IPS-18a (cell line): ENCODE results near the gene SMAD6.

Source experiments
- H3K27ac ChIP-seq: one replicate; pipeline ENCODE4 v1.5.1; 2013; ENCODE audit warnings: low read length
- H3K27me3 ChIP-seq: one replicate; pipeline ENCODE4 v1.6.1; 2013; ENCODE audit warnings: mild to moderate bottlenecking, low read length; ENCODE audit not compliant: control insufficient read depth, insufficient read depth
- H3K36me3 ChIP-seq: one replicate; pipeline ENCODE4 v1.6.1; 2013; ENCODE audit warnings: low read depth, low read length; ENCODE audit not compliant: control insufficient read depth
- H3K4me1 ChIP-seq: one replicate; pipeline ENCODE4 v1.6.1; 2013; ENCODE audit warnings: low read depth, low read length; ENCODE audit not compliant: control insufficient read depth
- H3K4me3 ChIP-seq: one replicate; pipeline ENCODE4 v1.5.1; 2013; ENCODE audit warnings: low read length
- H3K9ac ChIP-seq: one replicate; pipeline ENCODE4 v1.6.1; 2013; ENCODE audit warnings: mild to moderate bottlenecking, low read length, moderate library complexity
- H3K9me3 ChIP-seq: one replicate; pipeline ENCODE4 v1.6.1; 2013; ENCODE audit warnings: low read depth, low read length; ENCODE audit not compliant: control insufficient read depth

The SMAD6 gene

GRCh38 chr15:66659384-66659783 is 42.7 kb upstream of the SMAD6 start:
- Histone ChIP-seq H3K4me3 (no peak overlapping the region), H3K9ac (no peak overlapping the region), H3K27me3 (no peaks in the 10 kb centered on the region), H3K4me1 (peaks cover 25% of the 10 kb centered on the region), H3K9me3 (no peaks in the 10 kb centered on the region), H3K27ac (no peak overlapping the region), H3K36me3 (no peaks in the 10 kb centered on the region)

- Histone ChIP-seq H3K4me1 (peaks cover 13% of the 10 kb centered on the region), H3K36me3 (no peaks in the 10 kb centered on the region), H3K4me3 (no peak overlapping the region), H3K9me3 (no peaks in the 10 kb centered on the region), H3K9ac (no peak overlapping the region), H3K27ac (no peak overlapping the region), H3K27me3 (no peaks in the 10 kb centered on the region)
Measured at GRCh38 chr15:66661432-66662096, 40.5 kb upstream of the SMAD6 start.

- no peaks in the 10 kb centered on the region for H3K36me3 ChIP-seq
- H3K27me3 ChIP-seq, result no peaks in the 10 kb centered on the region
- no peak overlapping the region for H3K4me3 ChIP-seq
- no peak overlapping the region for H3K27ac ChIP-seq
- H3K9me3 ChIP-seq, result no peaks in the 10 kb centered on the region
- H3K4me1 ChIP-seq, result peaks cover 6% of the 10 kb centered on the region
- H3K9ac ChIP-seq, result no peak overlapping the region
Measured at GRCh38 chr15:66662522-66662921, 39.5 kb upstream of the SMAD6 start.

DNA sequence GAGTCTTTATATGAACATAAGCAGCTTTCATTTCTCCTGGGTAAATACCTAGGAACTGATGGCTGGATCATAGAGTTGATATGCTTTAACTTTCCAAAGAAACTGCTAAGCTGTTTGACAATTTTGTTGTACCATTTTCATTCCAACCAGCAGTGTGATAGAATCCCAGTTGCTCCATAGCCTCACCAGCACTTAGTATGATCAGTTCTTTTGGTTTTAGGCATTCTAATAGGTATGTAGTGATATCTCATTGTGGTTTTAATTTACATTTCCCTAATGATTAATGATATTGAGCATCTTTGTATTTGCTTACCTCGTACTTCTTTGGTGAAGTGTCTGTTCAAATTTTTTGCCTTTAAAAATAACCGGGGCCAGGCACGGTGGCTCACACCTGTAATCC is 38.4 kb upstream of the SMAD6 start:
- Histone ChIP-seq H3K9ac (no peak overlapping the region), H3K4me3 (no peak overlapping the region), H3K27ac (no peak overlapping the region), H3K27me3 (no peaks in the 10 kb centered on the region), H3K4me1 (no peaks in the 10 kb centered on the region), H3K9me3 (no peaks in the 10 kb centered on the region), H3K36me3 (no peaks in the 10 kb centered on the region)

DNA sequence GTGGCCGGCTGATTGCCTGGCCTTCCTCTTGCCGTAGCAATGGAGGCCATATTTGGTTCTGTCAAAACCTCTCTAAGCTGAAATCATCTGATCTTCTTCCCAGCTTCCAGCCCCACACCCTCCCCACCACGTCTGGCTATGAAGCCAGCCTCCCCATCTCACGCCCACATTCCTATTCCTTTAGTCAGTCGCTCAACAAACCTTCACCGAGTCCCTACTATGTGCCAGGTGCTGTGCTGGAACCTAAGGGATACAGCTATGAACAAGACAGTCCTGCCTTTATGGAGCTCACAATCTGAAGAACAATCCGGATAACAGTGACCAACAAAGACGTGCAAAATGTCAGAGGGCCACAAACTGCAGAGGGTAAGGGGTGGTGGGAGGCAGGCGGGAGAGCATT is 31.9 kb upstream of the SMAD6 start:
- H3K27ac ChIP-seq, result no peak overlapping the region
- H3K36me3 ChIP-seq, result no peaks in the 10 kb centered on the region
- H3K27me3 ChIP-seq, result no peaks in the 10 kb centered on the region
- no peaks in the 10 kb centered on the region for H3K9me3 ChIP-seq
- peaks cover 7% of the 10 kb centered on the region for H3K4me1 ChIP-seq
- no peak overlapping the region for H3K4me3 ChIP-seq
- no peak overlapping the region for H3K9ac ChIP-seq

DNA sequence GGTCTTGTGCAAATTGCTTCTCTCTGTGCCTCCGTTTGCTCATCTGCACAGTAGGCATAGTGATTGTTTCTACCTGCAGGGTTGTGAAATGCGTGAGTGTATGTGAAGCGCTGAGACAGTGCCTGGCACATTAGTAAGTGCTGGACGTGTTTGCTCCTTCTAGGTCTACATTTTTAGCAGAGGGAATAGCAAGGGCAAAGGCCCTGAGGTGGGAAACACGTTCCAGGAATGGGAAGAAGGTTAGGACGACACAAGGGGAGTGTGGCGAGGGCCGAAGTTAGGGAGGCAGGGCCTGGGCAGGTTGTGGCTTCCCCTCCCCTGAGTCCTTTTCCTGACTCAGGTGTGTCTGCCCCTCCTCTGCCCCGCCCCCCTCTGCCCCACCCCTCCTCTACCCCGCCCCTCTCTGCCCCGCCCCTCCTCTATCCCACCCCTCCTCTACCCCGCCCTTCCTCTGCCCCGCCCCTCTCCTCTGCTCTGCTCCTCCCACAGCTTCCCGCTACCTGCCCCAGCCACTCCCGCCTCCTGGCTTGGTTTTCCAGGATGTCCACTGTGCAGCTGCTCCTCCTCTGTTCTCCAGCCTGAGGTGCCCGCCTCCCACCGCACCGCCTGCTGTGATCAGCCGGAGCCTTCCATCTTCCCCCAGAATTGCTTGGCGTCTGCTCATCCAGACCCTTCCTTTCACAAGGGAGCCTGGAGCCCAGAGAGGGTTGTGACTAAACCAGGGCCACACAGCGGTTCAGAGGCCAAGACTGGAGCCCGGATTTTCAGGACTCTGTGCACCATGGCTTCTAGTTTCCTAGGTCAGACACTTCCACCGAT is 31.1 kb upstream of the SMAD6 start:
- H3K27ac ChIP-seq, result no peak overlapping the region
- peaks cover 7% of the 10 kb centered on the region for H3K4me1 ChIP-seq
- no peaks in the 10 kb centered on the region for H3K9me3 ChIP-seq
- H3K9ac ChIP-seq, result no peak overlapping the region
- H3K27me3 ChIP-seq, result no peaks in the 10 kb centered on the region
- no peak overlapping the region for H3K4me3 ChIP-seq
- no peaks in the 10 kb centered on the region for H3K36me3 ChIP-seq

- H3K4me1 ChIP-seq, result peaks cover 7% of the 10 kb centered on the region
- H3K36me3 ChIP-seq, result no peaks in the 10 kb centered on the region
- no peaks in the 10 kb centered on the region for H3K27me3 ChIP-seq
- no peak overlapping the region for H3K27ac ChIP-seq
- no peaks in the 10 kb centered on the region for H3K9me3 ChIP-seq
- H3K4me3 ChIP-seq, result no peak overlapping the region
- no peak overlapping the region for H3K9ac ChIP-seq
Measured at GRCh38 chr15:66672867-66673266, 29.2 kb upstream of the SMAD6 start.

- H3K36me3 ChIP-seq, result no peaks in the 10 kb centered on the region
- H3K4me3 ChIP-seq, result no peak overlapping the region
- no peak overlapping the region for H3K9ac ChIP-seq
- H3K27me3 ChIP-seq, result no peaks in the 10 kb centered on the region
- peaks cover 7% of the 10 kb centered on the region for H3K4me1 ChIP-seq
- H3K9me3 ChIP-seq, result no peaks in the 10 kb centered on the region
- no peak overlapping the region for H3K27ac ChIP-seq
Measured at GRCh38 chr15:66673410-66674322, 28.4 kb upstream of the SMAD6 start.

- no peaks in the 10 kb centered on the region for H3K9me3 ChIP-seq
- H3K9ac ChIP-seq, result no peak overlapping the region
- H3K36me3 ChIP-seq, result no peaks in the 10 kb centered on the region
- H3K27ac ChIP-seq, result no peak overlapping the region
- no peaks in the 10 kb centered on the region for H3K27me3 ChIP-seq
- peaks cover 18% of the 10 kb centered on the region for H3K4me1 ChIP-seq
- H3K4me3 ChIP-seq, result no peak overlapping the region
Measured at GRCh38 chr15:66674756-66675155, 27.3 kb upstream of the SMAD6 start.

DNA sequence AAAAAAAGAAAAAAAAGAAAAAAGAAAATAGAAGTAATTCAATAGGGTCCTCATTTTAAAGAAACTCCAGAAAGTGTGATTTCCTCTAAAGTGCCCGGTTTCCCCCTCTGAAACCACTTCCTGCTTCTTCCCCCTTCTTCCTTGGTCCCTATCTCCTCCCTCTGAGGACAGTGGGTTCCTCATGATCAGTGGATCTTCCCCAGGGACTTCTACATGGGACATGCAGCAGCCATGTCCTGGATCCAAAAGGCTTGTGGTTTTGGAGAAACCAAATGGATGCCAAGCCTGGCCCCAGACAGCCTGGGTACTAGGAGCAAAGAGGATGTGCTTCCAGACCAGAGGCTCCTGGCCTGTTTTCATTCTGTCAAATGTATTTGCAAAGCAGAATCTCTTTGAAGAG is 26.6 kb upstream of the SMAD6 start:
- no peak overlapping the region for H3K27ac ChIP-seq
- no peaks in the 10 kb centered on the region for H3K27me3 ChIP-seq
- H3K9ac ChIP-seq, result no peak overlapping the region
- H3K4me1 ChIP-seq, result peaks cover 22% of the 10 kb centered on the region
- H3K36me3 ChIP-seq, result no peaks in the 10 kb centered on the region
- no peaks in the 10 kb centered on the region for H3K9me3 ChIP-seq
- H3K4me3 ChIP-seq, result no peak overlapping the region

DNA sequence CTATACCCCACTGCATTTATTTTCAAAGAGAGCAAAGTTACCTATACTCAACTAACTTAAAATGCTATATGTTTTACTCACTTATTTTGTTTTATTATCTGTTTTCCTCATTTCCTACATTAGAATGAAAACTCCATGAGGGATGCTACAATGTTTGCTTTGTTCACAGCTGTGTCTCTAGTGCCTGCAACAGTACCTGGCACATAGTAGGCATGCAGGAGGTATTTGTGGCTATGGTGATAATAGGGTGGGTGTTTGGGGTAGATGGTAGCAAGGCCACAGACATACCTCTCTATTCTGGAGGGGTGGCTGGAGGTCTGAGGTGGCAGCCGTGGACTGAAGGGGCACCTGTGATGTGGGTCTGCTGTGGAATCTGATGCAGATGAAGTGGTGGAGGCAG is 24.7 kb upstream of the SMAD6 start:
- no peak overlapping the region for H3K9ac ChIP-seq
- no peak overlapping the region for H3K27ac ChIP-seq
- no peaks in the 10 kb centered on the region for H3K27me3 ChIP-seq
- H3K36me3 ChIP-seq, result no peaks in the 10 kb centered on the region
- no peaks in the 10 kb centered on the region for H3K9me3 ChIP-seq
- peaks cover 15% of the 10 kb centered on the region for H3K4me1 ChIP-seq
- H3K4me3 ChIP-seq, result no peak overlapping the region
